Smooth muscle cell (in vitro differentiated cells): ENCODE measurements around the gene FERMT1. TPM values are rescaled to one million over a fixed set of nuclear protein-coding genes. Genes with fewer than 3 reads are reported as not detected.

Experiments used
- DNase-seq: peaks from one replicate; lab custom pipeline; 2025; ENCODE audit not compliant: unreplicated experiment; lab: John Stamatoyannopoulos, UW
- H2AFZ ChIP-seq: fragments of 200-600 bp; sonication (generic); 2 replicates; pipeline ENCODE4 v1.6.0; 2016; ENCODE audit warnings: antibody characterized with exemption, low read depth, mild to moderate bottlenecking
- H3F3A ChIP-seq: fragments of 200-600 bp; sonication (generic); 2 replicates; pipeline ENCODE4 v1.6.0; 2017; ENCODE audit warnings: antibody characterized with exemption, low read depth
- H3K27ac ChIP-seq: fragments of 200-600 bp; sonication (generic); 2 replicates; pipeline ENCODE4 v1.5.1; 2016; ENCODE audit warnings: low read depth, mild to moderate bottlenecking
- H3K27me3 ChIP-seq: fragments of 200-600 bp; sonication (generic); 2 replicates; pipeline ENCODE4 v1.6.1; 2016; ENCODE audit warnings: low read depth, mild to moderate bottlenecking
- H3K36me3 ChIP-seq: fragments of 200-600 bp; sonication (generic); 2 replicates; pipeline ENCODE4 v1.5.1; 2016; ENCODE audit warnings: low read depth
- H3K4me1 ChIP-seq: fragments of 200-600 bp; sonication (generic); 2 replicates; pipeline ENCODE4 v1.5.1; 2016; ENCODE audit warnings: low read depth
- H3K4me2 ChIP-seq: fragments of 200-600 bp; sonication (generic); 2 replicates; pipeline ENCODE4 v1.6.0; 2016; ENCODE audit warnings: mild to moderate bottlenecking
- H3K4me3 ChIP-seq: fragments of 200-600 bp; sonication (generic); 2 replicates; pipeline ENCODE4 v1.5.1; 2016; ENCODE audit warnings: mild to moderate bottlenecking
- H3K79me2 ChIP-seq: fragments of 200-600 bp; sonication (generic); 2 replicates; pipeline ENCODE4 v1.6.0; 2016; ENCODE audit warnings: low read depth, mild to moderate bottlenecking
- H3K9ac ChIP-seq: fragments of 200-600 bp; sonication (generic); 2 replicates; pipeline ENCODE4 v1.6.0; 2016; ENCODE audit warnings: low read depth
- H3K9me3 ChIP-seq: fragments of 200-600 bp; sonication (generic); replicated peaks from 2 replicates; pipeline ENCODE4 v1.5.1; 2016; ENCODE audit warnings: low read depth
- H4K20me1 ChIP-seq: fragments of 200-600 bp; sonication (generic); 2 replicates; pipeline ENCODE4 v1.6.0; 2016; ENCODE audit warnings: low read depth
- WGBS: methylation state at CpG from one replicate; pipeline ENCODE4 v1.1.7; 2016; ENCODE audit warnings: low lambda C conversion rate; 5-methylcytosine and 5-hydroxymethylcytosine counted together
- polyA plus RNA-seq: library from polyadenylated mRNA; unstranded; fragments of >200 nt; fragmentation: Nextera tagmentation; extraction: Ambion mirVana; gene quantifications from 2 replicates; pipeline ENCODE4 v1.2.1, GENCODE V29; 2016
- total RNA-seq: library from RNA; depleted of rRNA; stranded (reverse); fragments of >200 nt; gene quantifications from 2 replicates; pipeline ENCODE4 v1.2.3, GENCODE V29; 2014
- TF ChIP-seq, protein P1 (sequence below): fragments of 200-600 bp; sonication (generic); IDR thresholded peaks from 2 replicates; pipeline ENCODE4 v1.5.1; 2017; ENCODE audit warnings: borderline replicate concordance, mild to moderate bottlenecking, antibody characterized with exemption; ENCODE audit not compliant: insufficient read depth, poor library complexity, severe bottlenecking

The FERMT1 gene
- total and polyA plus RNA-seq, 2 experiments from 2014 or later, result 0.79 to 13.8 TPM

DNA sequence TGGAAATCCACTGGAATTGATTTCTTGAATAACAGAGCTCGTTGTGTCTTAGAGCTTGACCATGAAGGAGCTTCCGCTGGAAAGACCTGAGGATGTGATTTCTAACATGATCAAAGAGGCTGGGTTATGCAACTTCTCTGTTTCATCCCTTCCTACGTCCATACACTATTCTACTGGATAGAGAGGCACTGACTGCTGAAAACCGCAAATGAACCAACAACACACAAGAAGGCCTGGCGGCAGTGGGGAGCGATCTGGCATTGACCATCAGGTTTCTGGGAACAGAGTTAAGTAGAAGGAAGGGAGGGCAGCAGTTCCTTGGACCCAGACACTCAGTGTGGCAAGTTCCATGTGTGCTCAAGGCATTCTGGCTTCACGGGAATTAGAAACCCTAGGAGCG is 82.3 kb downstream of the FERMT1 start:
- no peak overlapping the region for H3K4me2 ChIP-seq
- DNase-seq, result no peak
- peaks cover 7% of the 10 kb centered on the region for H4K20me1 ChIP-seq
- H3K4me3 ChIP-seq, result no peak overlapping the region
- H3K9ac ChIP-seq, result no peak overlapping the region
- WGBS, result 95% methylated on average over 8 of the region's 8 CpGs
- no peaks in the 10 kb centered on the region for H3K4me1 ChIP-seq
- H3K27me3 ChIP-seq, result no peaks in the 10 kb centered on the region
- H3K27ac ChIP-seq, result no peak overlapping the region
- H3K9me3 ChIP-seq, result no peaks in the 10 kb centered on the region
- TF ChIP-seq, protein P1, sequence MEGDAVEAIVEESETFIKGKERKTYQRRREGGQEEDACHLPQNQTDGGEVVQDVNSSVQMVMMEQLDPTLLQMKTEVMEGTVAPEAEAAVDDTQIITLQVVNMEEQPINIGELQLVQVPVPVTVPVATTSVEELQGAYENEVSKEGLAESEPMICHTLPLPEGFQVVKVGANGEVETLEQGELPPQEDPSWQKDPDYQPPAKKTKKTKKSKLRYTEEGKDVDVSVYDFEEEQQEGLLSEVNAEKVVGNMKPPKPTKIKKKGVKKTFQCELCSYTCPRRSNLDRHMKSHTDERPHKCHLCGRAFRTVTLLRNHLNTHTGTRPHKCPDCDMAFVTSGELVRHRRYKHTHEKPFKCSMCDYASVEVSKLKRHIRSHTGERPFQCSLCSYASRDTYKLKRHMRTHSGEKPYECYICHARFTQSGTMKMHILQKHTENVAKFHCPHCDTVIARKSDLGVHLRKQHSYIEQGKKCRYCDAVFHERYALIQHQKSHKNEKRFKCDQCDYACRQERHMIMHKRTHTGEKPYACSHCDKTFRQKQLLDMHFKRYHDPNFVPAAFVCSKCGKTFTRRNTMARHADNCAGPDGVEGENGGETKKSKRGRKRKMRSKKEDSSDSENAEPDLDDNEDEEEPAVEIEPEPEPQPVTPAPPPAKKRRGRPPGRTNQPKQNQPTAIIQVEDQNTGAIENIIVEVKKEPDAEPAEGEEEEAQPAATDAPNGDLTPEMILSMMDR, result no peak
- H3K36me3 ChIP-seq, result peaks cover 18% of the 10 kb centered on the region
- H2AFZ ChIP-seq, result no peak overlapping the region
- peaks cover 7% of the 10 kb centered on the region for H3F3A ChIP-seq
- H3K79me2 ChIP-seq, result no peaks in the 10 kb centered on the region

- Histone ChIP-seq H3K4me1 (no peaks in the 10 kb centered on the region), H3K4me2 (no peak overlapping the region), H3K27me3 (no peaks in the 10 kb centered on the region), H3K79me2 (no peaks in the 10 kb centered on the region), H3K9ac (no peak overlapping the region), H3F3A (peaks cover 7% of the 10 kb centered on the region), H3K4me3 (no peak overlapping the region), H3K27ac (no peak overlapping the region), H3K36me3 (peaks cover 18% of the 10 kb centered on the region), H4K20me1 (peaks cover 7% of the 10 kb centered on the region), H2AFZ (no peak overlapping the region), H3K9me3 (no peaks in the 10 kb centered on the region)
- TF ChIP-seq, protein P1, result no peak
- 95% methylated on average over 5 of the region's 5 CpGs for WGBS
- no peak for DNase-seq
Measured at GRCh38 chr20:6039766-6040165, 83.1 kb downstream of the FERMT1 start.

DNA sequence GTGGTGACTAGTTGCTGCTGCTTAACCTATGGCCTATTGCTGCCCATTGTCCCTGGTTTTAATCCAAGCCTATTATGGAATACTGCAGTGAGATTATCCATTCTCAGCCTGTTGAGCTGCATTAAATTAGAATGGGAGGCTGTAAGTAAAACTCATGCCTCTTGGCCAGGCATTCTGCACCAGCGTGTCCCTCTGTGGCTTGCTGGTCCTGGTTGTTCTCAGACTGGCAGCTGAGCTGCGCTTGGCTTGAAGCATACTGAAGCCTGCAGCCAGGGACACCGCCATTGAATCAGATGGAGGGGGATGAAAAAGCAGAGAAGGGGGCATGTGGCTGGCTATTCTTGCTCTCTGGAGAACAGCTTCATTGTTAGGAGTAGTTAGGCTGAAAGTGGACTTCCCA is 84.6 kb downstream of the FERMT1 start:
- 77% methylated on average over 3 of the region's 3 CpGs for WGBS
- Histone ChIP-seq H2AFZ (no peak overlapping the region), H3K36me3 (peaks cover 28% of the 10 kb centered on the region), H3K27ac (no peak overlapping the region), H3K79me2 (peaks cover 4% of the 10 kb centered on the region), H3K9me3 (no peaks in the 10 kb centered on the region), H3F3A (peaks cover 7% of the 10 kb centered on the region), H3K4me2 (no peak overlapping the region), H3K4me1 (no peaks in the 10 kb centered on the region), H3K27me3 (no peaks in the 10 kb centered on the region), H3K9ac (no peak overlapping the region), H4K20me1 (peaks cover 16% of the 10 kb centered on the region), H3K4me3 (no peak overlapping the region)
- TF ChIP-seq, protein P1, result no peak
- DNase-seq, result no peak

DNA sequence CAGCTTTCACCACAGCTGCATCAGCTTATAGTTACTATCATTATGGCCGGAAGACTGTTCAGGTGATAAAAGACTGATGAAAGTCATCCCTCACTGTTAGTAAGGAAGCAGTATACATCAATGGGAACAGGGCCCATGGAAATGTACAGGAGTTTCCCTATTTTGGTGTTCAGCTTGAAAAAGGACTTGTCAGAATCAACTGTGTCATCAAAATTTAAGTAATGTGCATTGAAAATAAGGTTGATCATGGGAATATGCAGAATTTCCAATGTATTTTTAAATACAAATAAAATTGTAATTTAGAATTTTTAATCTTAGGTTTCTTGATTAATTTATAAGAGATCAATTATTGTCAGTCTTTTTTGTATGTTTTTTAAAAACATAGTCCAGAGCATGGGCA is 85.7 kb downstream of the FERMT1 start:
- H3K4me1 ChIP-seq, result no peaks in the 10 kb centered on the region
- H4K20me1 ChIP-seq, result peaks cover 27% of the 10 kb centered on the region
- H3K9me3 ChIP-seq, result no peaks in the 10 kb centered on the region
- WGBS, result 92% methylated on average over 1 of the region's 1 CpG
- H3K27ac ChIP-seq, result no peak overlapping the region
- H3K27me3 ChIP-seq, result no peaks in the 10 kb centered on the region
- H2AFZ ChIP-seq, result no peak overlapping the region
- H3K79me2 ChIP-seq, result peaks cover 4% of the 10 kb centered on the region
- TF ChIP-seq, protein P1, result no peak
- H3K9ac ChIP-seq, result no peak overlapping the region
- DNase-seq, result no peak
- no peak overlapping the region for H3K4me3 ChIP-seq
- H3F3A ChIP-seq, result peaks cover 7% of the 10 kb centered on the region
- peaks cover 28% of the 10 kb centered on the region for H3K36me3 ChIP-seq
- H3K4me2 ChIP-seq, result no peak overlapping the region
